DND-41 (cell line): ENCODE data around the gene KIF3B.
"Not testable (repeated sequence)": the region's sequence is repeated elsewhere in the genome, so short reads cannot be mapped to it uniquely, and the experiment has no call there.

ENCODE experiments used
- ATAC-seq: fragments of 200-7000 bp; cut with Tn5 transposase; 3 replicates; pipeline ENCODE4 v1.9.1; 2021; ENCODE audit warnings: low read depth; ENCODE audit not compliant: insufficient read depth
- DNase-seq: peaks from one replicate; pipeline ENCODE4 v3.0.0-alpha.2; 2020
- H2AFZ ChIP-seq: 2 replicates; pipeline ENCODE4 v1.6.0; 2012; ENCODE audit warnings: low read depth, low read length
- H3K27ac ChIP-seq: 2 replicates; pipeline ENCODE4 v1.5.1; 2012; ENCODE audit warnings: low read length, inconsistent platforms
- H3K27me3 ChIP-seq: fragments of 200-600 bp; sonication (generic); 2 replicates; pipeline ENCODE4 v1.6.0; 2012; ENCODE audit warnings: low read length, mild to moderate bottlenecking, inconsistent platforms; ENCODE audit not compliant: insufficient read depth, poor library complexity
- H3K36me3 ChIP-seq: 2 replicates; pipeline ENCODE4 v1.5.1; 2012; ENCODE audit warnings: low read length, inconsistent platforms; ENCODE audit not compliant: insufficient read depth
- H3K4me1 ChIP-seq: 2 replicates; pipeline ENCODE4 v1.5.1; 2012; ENCODE audit warnings: mild to moderate bottlenecking, low read length; ENCODE audit not compliant: insufficient read depth
- H3K4me2 ChIP-seq: 2 replicates; pipeline ENCODE4 v1.6.0; 2012; ENCODE audit warnings: mild to moderate bottlenecking, moderate library complexity, low read length, inconsistent platforms; ENCODE audit not compliant: insufficient read depth
- H3K4me3 ChIP-seq, 2 experiments: fragments of 200-600 bp in 1 of 2; shearing (Covaris generic) in 1 of 2; 2 replicates each; pipeline ENCODE4 v1.5.1; 2012 to 2016; ENCODE audit warnings: inconsistent platforms in 2 of 2, low read length in 2 of 2, mild to moderate bottlenecking in 2 of 2, low read depth in 1 of 2, moderate library complexity in 1 of 2
- H3K79me2 ChIP-seq: 2 replicates; pipeline ENCODE4 v1.6.0; 2012; ENCODE audit warnings: low read length, inconsistent platforms; ENCODE audit not compliant: insufficient read depth
- H3K9ac ChIP-seq: 2 replicates; pipeline ENCODE4 v1.6.0; 2012; ENCODE audit warnings: low read depth, mild to moderate bottlenecking, inconsistent platforms, low read length, moderate library complexity
- H3K9me3 ChIP-seq: 2 replicates; pipeline ENCODE4 v1.5.1; 2012; ENCODE audit warnings: low read length, moderate library complexity, mild to moderate bottlenecking, inconsistent platforms; ENCODE audit not compliant: insufficient read depth, severe bottlenecking
- H4K20me1 ChIP-seq: 2 replicates; pipeline ENCODE4 v1.6.0; 2012; ENCODE audit warnings: low read length; ENCODE audit not compliant: insufficient read depth
- CTCF ChIP-seq: IDR thresholded peaks from 2 replicates; pipeline ENCODE4 v1.5.1; 2012; ENCODE audit warnings: borderline replicate concordance, low read length, moderate library complexity, mild to moderate bottlenecking; ENCODE audit not compliant: poor library complexity, severe bottlenecking; ENCODE audit errors: extremely low read depth
- EZH2 ChIP-seq: IDR thresholded peaks from 3 replicates; pipeline ENCODE4 v1.6.1; 2012; ENCODE audit warnings: borderline replicate concordance, low read depth, mild to moderate bottlenecking, moderate library complexity, low read length, inconsistent platforms; ENCODE audit not compliant: severe bottlenecking

The KIF3B gene

GRCh38 chr20:32244150-32244823 is 33.2 kb upstream of the KIF3B start:
- ATAC-seq: no peak

GRCh38 chr20:32244959-32245358 is 32.5 kb upstream of the KIF3B start:
- H3K9me3 ChIP-seq: no peaks in the 10 kb centered on the region
- no peaks in the 10 kb centered on the region for H3K27me3 ChIP-seq
- no peak for DNase-seq
- no peaks in the 10 kb centered on the region for H4K20me1 ChIP-seq
- no peak for ATAC-seq
- H3K4me3 ChIP-seq: no peak overlapping the region
- no peak overlapping the region for H3K4me2 ChIP-seq
- no peaks in the 10 kb centered on the region for H3K36me3 ChIP-seq
- no peak overlapping the region for H2AFZ ChIP-seq
- H3K4me1 ChIP-seq: no peaks in the 10 kb centered on the region; the same call in 1 of the 2 replicates
- no peaks in the 10 kb centered on the region for H3K79me2 ChIP-seq
- TF ChIP-seq EZH2 (no peak), CTCF (no peak)
- H3K9ac ChIP-seq: no peak overlapping the region
- no peak overlapping the region for H3K27ac ChIP-seq

More at GRCh38 chr20:32244150-32244823, 33.2 kb upstream of the KIF3B start:
- Histone ChIP-seq H3K36me3 (no peaks in the 10 kb centered on the region), H3K4me2 (no peak overlapping the region), H3K79me2 (no peaks in the 10 kb centered on the region), H3K27me3 (no peaks in the 10 kb centered on the region), H3K27ac (no peak overlapping the region), H4K20me1 (no peaks in the 10 kb centered on the region), H3K4me3 (no peak overlapping the region), H2AFZ (no peak overlapping the region), H3K4me1 (no peaks in the 10 kb centered on the region; the same call in 1 of the 2 replicates), H3K9me3 (no peaks in the 10 kb centered on the region), H3K9ac (no peak overlapping the region)
- no peak for DNase-seq
- TF ChIP-seq CTCF (no peak), EZH2 (no peak)

- ATAC-seq, H3K27ac ChIP-seq, H3K4me1 ChIP-seq, H3K9me3 ChIP-seq, H3K79me2 ChIP-seq, DNase-seq, H3K4me3 ChIP-seq, H3K36me3 ChIP-seq, H3K27me3 ChIP-seq, H4K20me1 ChIP-seq, H3K4me2 ChIP-seq, H2AFZ ChIP-seq, H3K9ac ChIP-seq: not testable (repeated sequence)
Observed at GRCh38 chr20:32246208-32246607, 31.2 kb upstream of the KIF3B start.

GRCh38 chr20:32248043-32248442 is 29.4 kb upstream of the KIF3B start:
- Histone ChIP-seq H3K4me2 (no peak overlapping the region), H3K9me3 (no peaks in the 10 kb centered on the region), H3K27me3 (no peaks in the 10 kb centered on the region), H3K36me3 (no peaks in the 10 kb centered on the region), H4K20me1 (no peaks in the 10 kb centered on the region), H3K4me3 (no peak overlapping the region), H3K27ac (no peak overlapping the region), H3K9ac (no peak overlapping the region), H3K4me1 (no peaks in the 10 kb centered on the region; the same call in 1 of the 2 replicates), H2AFZ (no peak overlapping the region), H3K79me2 (no peaks in the 10 kb centered on the region)
- DNase-seq: no peak
- no peak for TF ChIP-seq EZH2
- no peak for TF ChIP-seq CTCF
- no peak for ATAC-seq
